CD4-positive, CD25-positive, alpha-beta regulatory T cell (primary cell): ENCODE measurements around the gene FBRS. TPM values are rescaled to one million over a fixed set of nuclear protein-coding genes. Genes with fewer than 3 reads are reported as not detected.
A peak's percentile ranks its signal among the peaks of the same experiment; 100 is the strongest.

Experiments used
- ATAC-seq, 2 donors: fragments of 150-1000 bp; cut with Tn5 transposase; one replicate each; pipeline ENCODE4 v1.10.0; 2021; ENCODE audit warnings: low read depth in 2 of 2, moderate number of reproducible peaks in 2 of 2, moderate library complexity in 1 of 2
- DNase-seq, 3 donors: peaks; one replicate each; pipeline versions ENCODE4 v3.0.0 to v3.0.0-alpha.2; 2012 to 2022; ENCODE audit warnings: mixed read lengths in 1 of 3
- H3K27ac ChIP-seq: one replicate; pipeline ENCODE4 v1.7.0; 2013; ENCODE audit warnings: mild to moderate bottlenecking, low read length; ENCODE audit not compliant: insufficient read depth, poor library complexity, severe bottlenecking
- H3K27me3 ChIP-seq: one replicate; pipeline ENCODE4 v1.7.0; 2013; ENCODE audit warnings: low read length; ENCODE audit not compliant: control insufficient read depth, insufficient read depth
- H3K36me3 ChIP-seq: one replicate; pipeline ENCODE4 v1.7.0; 2013; ENCODE audit warnings: mild to moderate bottlenecking, low read length, moderate library complexity; ENCODE audit not compliant: control insufficient read depth, insufficient read depth
- H3K4me1 ChIP-seq: 2 replicates; pipeline ENCODE4 v1.7.0; 2013; ENCODE audit warnings: mild to moderate bottlenecking, low read length; ENCODE audit not compliant: insufficient read depth, control insufficient read depth, poor library complexity, severe bottlenecking
- H3K4me3 ChIP-seq: one replicate; pipeline ENCODE4 v1.7.0; 2013; ENCODE audit warnings: low read depth, mild to moderate bottlenecking, low read length, moderate library complexity
- H3K9me3 ChIP-seq, 2 experiments: 1 replicate in 1 of 2; 2 replicates in 1 of 2; pipeline ENCODE4 v1.7.0; 2013; ENCODE audit warnings: low read length in 2 of 2, mild to moderate bottlenecking in 1 of 2, moderate library complexity in 1 of 2; ENCODE audit not compliant: control insufficient read depth in 2 of 2
- H3K27ac Mint-ChIP-seq, 3 donors: one replicate each; pipeline ENCODE4 v1.8.0; 2020 to 2022; ENCODE audit warnings: mild to moderate bottlenecking in 3 of 3, mixed read lengths in 3 of 3, moderate library complexity in 2 of 3
- H3K27me3 Mint-ChIP-seq: one replicate; pipeline ENCODE4 v1.8.0; 2022; ENCODE audit warnings: mild to moderate bottlenecking, mixed read lengths
- H3K36me3 Mint-ChIP-seq: one replicate; pipeline ENCODE4 v1.8.0; 2020; ENCODE audit warnings: mixed read lengths
- H3K4me1 Mint-ChIP-seq, 4 donors: one replicate each; pipeline ENCODE4 v1.8.0; 2020 to 2022; ENCODE audit warnings: mixed read lengths in 4 of 4, mild to moderate bottlenecking in 1 of 4
- H3K4me3 Mint-ChIP-seq, 4 donors: one replicate each; pipeline ENCODE4 v1.8.0; 2020 to 2022; ENCODE audit warnings: mild to moderate bottlenecking in 4 of 4, mixed read lengths in 4 of 4, moderate library complexity in 3 of 4
- H3K9me3 Mint-ChIP-seq, 7 donors: one replicate each; pipeline ENCODE4 v1.8.0; 2020 to 2022; ENCODE audit warnings: mixed read lengths in 7 of 7, mild to moderate bottlenecking in 3 of 7, moderate library complexity in 2 of 7
- polyA plus RNA-seq, 4 donors: library from polyadenylated mRNA; unstranded; fragments of 300-500 nt; fragmentation: Illumina TruSeq; gene quantifications; one replicate each; pipeline ENCODE4 v1.2.3, GENCODE V29; 2021
- total RNA-seq: library from RNA; stranded (reverse); gene quantifications from one replicate; pipeline ENCODE4 v1.2.3, GENCODE V29; 2022

The FBRS gene
- total RNA-seq = 179 TPM
- polyA plus RNA-seq = 1 to 10 TPM; 2.3 to 4.2 (median 3.3) TPM

GRCh38 chr16:30657866-30658730 is at the start of gene FBRS:
Gene FBRS (plus strand): TSS chr16:30658431. CDS start chr16:30659519, 1,088 bp downstream.
- peaks cover 51% of the 10 kb centered on the region for H3K36me3 ChIP-seq
- H3K36me3 Mint-ChIP-seq = peaks cover 26% of the 10 kb centered on the region

GRCh38 chr16:30609002-30609925 is 49.0 kb upstream of the FBRS start:
- H3K4me3 Mint-ChIP-seq = peak overlapping the region; percentile 95 to 97 (median 96)
- no peaks in the 10 kb centered on the region for H3K9me3 Mint-ChIP-seq
- ATAC-seq (peak; percentile 27 to 43), DNase-seq (peak in 1 of 3 donors; percentile 63)
- peaks cover 21% of the 10 kb centered on the region for H3K36me3 Mint-ChIP-seq
- peaks cover 20% of the 10 kb centered on the region for H3K4me1 ChIP-seq
- no peaks in the 10 kb centered on the region for H3K27me3 ChIP-seq
- H3K27ac Mint-ChIP-seq = peak overlapping the region; percentile 71 to 97 (median 81)
- H3K27ac ChIP-seq = peak overlapping the region; percentile 93
- H3K9me3 ChIP-seq = no peaks in the 10 kb centered on the region
- peaks cover 18% of the 10 kb centered on the region for H3K36me3 ChIP-seq
- H3K4me1 Mint-ChIP-seq = peaks cover 11 to 29% (median 17%) of the 10 kb centered on the region in 4 donors
- H3K27me3 Mint-ChIP-seq = no peaks in the 10 kb centered on the region
- H3K4me3 ChIP-seq = peak overlapping the region; percentile 86

More at GRCh38 chr16:30657866-30658730, at the start of gene FBRS:
- H3K27me3 ChIP-seq = no peaks in the 10 kb centered on the region
- peak; percentile 74 to 75 for ATAC-seq
- Mint-ChIP-seq H3K4me3 (peak within 1 kb of the TSS; percentile 93 to 96 (median 95)), H3K9me3 (no peaks in the 10 kb centered on the region), H3K27ac (peak within 1 kb of the TSS; percentile 99 to 100 (median 100)), H3K4me1 (peaks cover 12 to 44% (median 27%) of the 10 kb centered on the region in 4 donors), H3K27me3 (no peaks in the 10 kb centered on the region)
- no peaks in the 10 kb centered on the region for H3K9me3 ChIP-seq
- H3K4me3 ChIP-seq = peak within 1 kb of the TSS; percentile 85
- H3K4me1 ChIP-seq = peaks cover 49% of the 10 kb centered on the region
- peak; percentile 100 for DNase-seq
- H3K27ac ChIP-seq = peak within 1 kb of the TSS; percentile 100

GRCh38 chr16:30609926-30610839 is 48.0 kb upstream of the FBRS start, which contains the start of gene ZNF689:
Gene ZNF689 (minus strand): TSS chr16:30610389. CDS start chr16:30610041, 348 bp downstream.
- peak within 1 kb of the TSS; percentile 96 to 97 (median 96) for H3K27ac Mint-ChIP-seq
- no peaks in the 10 kb centered on the region for H3K27me3 ChIP-seq
- H3K4me3 ChIP-seq = peak within 1 kb of the TSS; percentile 86
- H3K36me3 ChIP-seq = peaks cover 10% of the 10 kb centered on the region
- peaks cover 20% of the 10 kb centered on the region for H3K4me1 ChIP-seq
- DNase-seq (peak; percentile 93 to 97 (median 95)), ATAC-seq (peak; percentile 89)
- peaks cover 15% of the 10 kb centered on the region for H3K36me3 Mint-ChIP-seq
- no peaks in the 10 kb centered on the region for H3K27me3 Mint-ChIP-seq
- H3K4me1 Mint-ChIP-seq = peaks cover 11 to 29% (median 17%) of the 10 kb centered on the region in 4 donors
- peak within 1 kb of the TSS; percentile 93 for H3K27ac ChIP-seq
- peak within 1 kb of the TSS; percentile 95 to 97 (median 96) for H3K4me3 Mint-ChIP-seq
- H3K9me3 Mint-ChIP-seq = no peaks in the 10 kb centered on the region
- no peaks in the 10 kb centered on the region for H3K9me3 ChIP-seq

- Mint-ChIP-seq H3K27me3 (peaks cover 7% of the 10 kb centered on the region), H3K4me1 (peaks cover under 1 to 2% (median 1%) of the 10 kb centered on the region in 4 donors), H3K36me3 (no peaks in the 10 kb centered on the region), H3K4me3 (no peak overlapping the region), H3K27ac (no peak overlapping the region), H3K9me3 (no peaks in the 10 kb centered on the region)
- DNase-seq (peak; percentile 52 to 82 (median 59)), ATAC-seq (peak; percentile 79 to 82)
- no peaks in the 10 kb centered on the region for H3K36me3 ChIP-seq
- H3K9me3 ChIP-seq = no peaks in the 10 kb centered on the region
- H3K4me1 ChIP-seq = peaks cover 1% of the 10 kb centered on the region
- peaks cover 6% of the 10 kb centered on the region for H3K27me3 ChIP-seq
- H3K27ac ChIP-seq = no peak overlapping the region
- no peak overlapping the region for H3K4me3 ChIP-seq
Observed at GRCh38 chr16:30615358-30616091, 42.7 kb upstream of the FBRS start.

- peaks cover 8% of the 10 kb centered on the region for H3K27me3 ChIP-seq
- H3K4me3 Mint-ChIP-seq = no peak overlapping the region
- no peak overlapping the region for H3K27ac Mint-ChIP-seq
- ATAC-seq (no peak), DNase-seq (no peak)
- no peaks in the 10 kb centered on the region for H3K36me3 Mint-ChIP-seq
- peaks cover 0 to 1% (median 0%) of the 10 kb centered on the region in 7 donors for H3K9me3 Mint-ChIP-seq
- H3K36me3 ChIP-seq = no peaks in the 10 kb centered on the region
- H3K27ac ChIP-seq = no peak overlapping the region
- peaks cover 37% of the 10 kb centered on the region for H3K27me3 Mint-ChIP-seq
- no peaks in the 10 kb centered on the region for H3K9me3 ChIP-seq
- no peaks in the 10 kb centered on the region for H3K4me1 ChIP-seq
- no peaks in the 10 kb centered on the region for H3K4me1 Mint-ChIP-seq
- no peak overlapping the region for H3K4me3 ChIP-seq
Observed at GRCh38 chr16:30619202-30619601, 39.0 kb upstream of the FBRS start.

- Histone ChIP-seq H3K27me3 (peaks cover 8% of the 10 kb centered on the region), H3K4me3 (no peak overlapping the region), H3K36me3 (no peaks in the 10 kb centered on the region), H3K27ac (no peak overlapping the region), H3K4me1 (no peaks in the 10 kb centered on the region), H3K9me3 (no peaks in the 10 kb centered on the region)
- Mint-ChIP-seq H3K4me3 (no peak overlapping the region), H3K27ac (peak overlapping the region in 1 of 3 donors; percentile 39), H3K4me1 (no peaks in the 10 kb centered on the region), H3K9me3 (peaks cover 0 to 1% (median 0%) of the 10 kb centered on the region in 7 donors), H3K27me3 (peaks cover 37% of the 10 kb centered on the region), H3K36me3 (no peaks in the 10 kb centered on the region)
- no peak for ATAC-seq
- DNase-seq = no peak
Observed at GRCh38 chr16:30619638-30620037, 38.6 kb upstream of the FBRS start.
